Measurements from ENCODE around the gene GRWD1.

GRCh38 chr19:48487948-48488347 is 42.2 kb downstream of the GRWD1 start:
- TF ChIP-seq CTCF (IDR thresholded peaks at IDR 0.05; ENCODE audit: poor library complexity), result no peak
- no peak for TF ChIP-seq EZH2phosphoT487 (IDR thresholded peaks at IDR 0.05; ENCODE audit: low read depth, severe bottlenecking, unreplicated experiment)
- no peak for TF ChIP-seq EZH2 (IDR thresholded peaks at IDR 0.05; ENCODE audit: borderline replicate concordance)
